ENCODE data around the gene HS3ST3B1. TPM values are rescaled to one million over a fixed set of nuclear protein-coding genes. Genes with fewer than 3 reads are reported as not detected.

The HS3ST3B1 gene
- total RNA-seq, 1 experiment from 2014 or later, result 2.4 TPM

- no peak overlapping the region for H3K4me3 ChIP-seq (replicated peaks in 1 of 2; ENCODE audit: low read depth in 1 of 2, low read length in 2 of 2)
- no peak overlapping the region for H2AFZ ChIP-seq (ENCODE audit: low read depth, low read length, poor library complexity, severe bottlenecking)
- ChIA-PET CTCF (no interaction called here), RAD21 (ENCODE audit: low non-redundant PET in 1 of 2, low total read pairs in 2 of 2, uncharacterized antibody in 2 of 2, unreplicated experiment in 2 of 2) (no interaction called here), POLR2A (no interaction called here)
- no peaks in the 10 kb centered on the region for H3K9me3 ChIP-seq (ENCODE audit: control insufficient read depth in 1 of 2, insufficient read depth in 1 of 2, low read depth in 1 of 2, low read length in 2 of 2)
- no peaks in the 10 kb centered on the region for H3K9me2 ChIP-seq (ENCODE audit: insufficient read depth)
- H3K9ac ChIP-seq (ENCODE audit: low read length), result no peak overlapping the region
- H3K4me2 ChIP-seq (ENCODE audit: low read length), result no peak overlapping the region
- intact Hi-C loops (cut with micrococcal nuclease), result no loop called here
- no peaks in the 10 kb centered on the region for H4K20me1 ChIP-seq (ENCODE audit: insufficient read depth)
- H3K36me3 ChIP-seq (ENCODE audit: control insufficient read depth in 1 of 2, insufficient read depth in 2 of 2, low read length in 2 of 2), result no peaks in the 10 kb centered on the region
- H3K27me3 ChIP-seq (ENCODE audit: insufficient read depth, low read length), result peaks cover 7% of the 10 kb centered on the region; the same call in 1 of the 2 replicates
- TF ChIP-seq POLR2AphosphoS5 (IDR thresholded peaks at IDR 0.05; ENCODE audit: low read depth, low read length) (no peak), EZH2 (IDR thresholded peaks at IDR 0.05) (no peak), ZNF274 (IDR thresholded peaks at IDR 0.05; ENCODE audit: low read depth, low read length) (no peak), JUND (IDR thresholded peaks at IDR 0.05) (no peak), POLR2A (IDR thresholded peaks at IDR 0.05; ENCODE audit: borderline replicate concordance, extremely low read depth, insufficient read depth, insufficient read length) (no peak), SP1 (IDR thresholded peaks at IDR 0.05; ENCODE audit: low read depth) (no peak), EGR1 (IDR thresholded peaks at IDR 0.05; ENCODE audit: low read depth) (no peak), CBX3 (IDR thresholded peaks at IDR 0.05; ENCODE audit: low read depth) (no peak), REST (IDR thresholded peaks at IDR 0.05; ENCODE audit: low read depth) (no peak), MAX (IDR thresholded peaks at IDR 0.05) (no peak)
- H3K4me1 ChIP-seq (ENCODE audit: control insufficient read depth in 1 of 2, insufficient read depth in 2 of 2, low read length in 2 of 2), result no peaks in the 10 kb centered on the region
- ATAC-seq (no peak), DNase-seq (ENCODE audit: low read depth, low spot score) (no peak)
- H3K79me2 ChIP-seq (ENCODE audit: insufficient read depth, low read length), result no peaks in the 10 kb centered on the region
- no peak overlapping the region for H3K27ac ChIP-seq (ENCODE audit: low read depth, low read length)
- no TSS peak for BruUV-seq (replicated peaks)
These were observed 20.0 kb downstream of the HS3ST3B1 start for GRCh38 chr17:14320734-14321475.
